ENCODE data around the gene RPS6KA1. TPM values are rescaled to one million over a fixed set of nuclear protein-coding genes. Genes with fewer than 3 reads are reported as not detected.

The RPS6KA1 gene
- total and polyA plus RNA-seq, 8 donors, result 19.9 to 104 (median 26.0) TPM

GRCh38 chr1:26530895-26531598, 1.5 kb downstream of the RPS6KA1 start:
- DNase-seq, result peak in 3 of 4 donors; percentile 77 to 91 (median 87)

DNA sequence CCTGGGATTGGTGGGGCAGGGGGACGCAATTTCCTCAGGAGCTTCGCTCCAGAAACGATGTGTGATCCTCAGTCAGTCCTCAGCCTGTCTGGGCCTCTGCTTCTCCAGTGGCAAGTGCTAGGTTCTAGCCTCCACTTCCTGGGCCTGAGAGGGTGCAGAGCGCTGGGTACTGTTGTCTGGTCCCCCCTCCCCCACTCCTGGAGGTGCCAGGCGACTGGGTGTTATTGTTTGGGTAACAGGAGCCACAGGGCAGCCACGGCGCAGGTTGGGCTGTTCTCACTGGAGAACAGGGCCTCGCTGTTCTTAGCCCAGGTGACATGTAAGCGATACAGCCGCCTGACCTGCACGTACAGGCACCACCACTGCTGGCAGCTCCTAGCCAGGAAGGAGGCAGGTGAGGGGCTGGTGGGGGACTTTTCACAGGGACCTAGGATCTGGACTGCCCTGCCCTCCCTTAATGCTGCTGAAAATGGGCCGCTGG, 2.1 kb downstream of the RPS6KA1 start:
- Histone ChIP-seq H3K27ac (peak overlapping the region; percentile 81 to 85), H3K4me3 (peak overlapping the region in 1 of 2 donors; percentile 66), H3K36me3 (peaks cover 0 to 4% of the 10 kb centered on the region in 2 donors), H3K4me1 (peaks cover 12 to 60% of the 10 kb centered on the region in 2 donors), H3K9me3 (no peaks in the 10 kb centered on the region), H3K27me3 (no peaks in the 10 kb centered on the region)
- TF ChIP-seq, protein P1, sequence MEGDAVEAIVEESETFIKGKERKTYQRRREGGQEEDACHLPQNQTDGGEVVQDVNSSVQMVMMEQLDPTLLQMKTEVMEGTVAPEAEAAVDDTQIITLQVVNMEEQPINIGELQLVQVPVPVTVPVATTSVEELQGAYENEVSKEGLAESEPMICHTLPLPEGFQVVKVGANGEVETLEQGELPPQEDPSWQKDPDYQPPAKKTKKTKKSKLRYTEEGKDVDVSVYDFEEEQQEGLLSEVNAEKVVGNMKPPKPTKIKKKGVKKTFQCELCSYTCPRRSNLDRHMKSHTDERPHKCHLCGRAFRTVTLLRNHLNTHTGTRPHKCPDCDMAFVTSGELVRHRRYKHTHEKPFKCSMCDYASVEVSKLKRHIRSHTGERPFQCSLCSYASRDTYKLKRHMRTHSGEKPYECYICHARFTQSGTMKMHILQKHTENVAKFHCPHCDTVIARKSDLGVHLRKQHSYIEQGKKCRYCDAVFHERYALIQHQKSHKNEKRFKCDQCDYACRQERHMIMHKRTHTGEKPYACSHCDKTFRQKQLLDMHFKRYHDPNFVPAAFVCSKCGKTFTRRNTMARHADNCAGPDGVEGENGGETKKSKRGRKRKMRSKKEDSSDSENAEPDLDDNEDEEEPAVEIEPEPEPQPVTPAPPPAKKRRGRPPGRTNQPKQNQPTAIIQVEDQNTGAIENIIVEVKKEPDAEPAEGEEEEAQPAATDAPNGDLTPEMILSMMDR (IDR thresholded peaks at IDR 0.05), result no peak
- intact Hi-C loops (cut with DNase I), result no loop called here
- ATAC-seq (peak; percentile 54), DNase-seq (peak in 3 of 4 donors; percentile 29 to 81 (median 71))

More at GRCh38 chr1:26530895-26531598, 1.5 kb downstream of the RPS6KA1 start:
- Histone ChIP-seq H3K9me3 (no peaks in the 10 kb centered on the region), H3K27me3 (no peaks in the 10 kb centered on the region), H3K36me3 (no peaks in the 10 kb centered on the region), H3K27ac (peak overlapping the region; percentile 81 to 85), H3K4me3 (peak overlapping the region; percentile 57 to 66), H3K4me1 (peaks cover 12 to 60% of the 10 kb centered on the region in 2 donors)
- intact Hi-C loops (cut with DNase I), result no loop called here
- TF ChIP-seq, protein P1 (IDR thresholded peaks at IDR 0.05), result peak; percentile 17 to 28
- ATAC-seq, result peak; percentile 86

DNA sequence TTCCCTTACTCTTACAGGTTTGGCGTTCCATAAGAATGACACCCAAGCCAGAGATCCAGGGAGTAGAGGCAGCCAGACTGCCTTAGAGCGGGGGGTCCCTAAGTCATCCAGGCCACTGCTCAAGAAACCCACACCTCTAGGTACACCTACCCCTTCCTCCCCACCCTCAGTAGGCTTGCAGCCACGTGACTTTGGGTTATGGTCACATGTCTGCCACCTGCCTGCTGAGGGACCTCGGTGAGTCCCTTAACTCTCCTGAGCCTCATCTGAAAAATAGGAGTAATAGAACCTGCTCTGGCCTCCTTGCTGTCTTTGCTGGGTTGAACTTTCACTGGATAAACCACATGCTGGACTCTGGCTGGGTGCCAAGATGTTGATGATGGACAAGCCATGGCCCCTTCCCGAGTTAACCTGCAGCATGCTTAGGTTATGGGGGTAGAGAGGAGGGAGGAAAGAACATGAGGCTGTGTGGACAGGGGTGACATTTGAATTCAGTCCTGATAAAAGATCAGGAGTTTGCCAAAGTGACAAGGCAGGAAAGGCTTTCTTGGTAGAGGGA, 4.5 kb downstream of the RPS6KA1 start:
- TF ChIP-seq, protein P1 (IDR thresholded peaks at IDR 0.05), result no peak
- DNase-seq, result no peak
- intact Hi-C loops (cut with DNase I), result no loop called here
- no peak for ATAC-seq
- no peaks in the 10 kb centered on the region for H3K27me3 ChIP-seq
- H3K36me3 ChIP-seq, result peaks cover 0 to 12% of the 10 kb centered on the region in 2 donors
- peaks cover 12 to 72% of the 10 kb centered on the region in 2 donors for H3K4me1 ChIP-seq
- H3K4me3 ChIP-seq, result no peak overlapping the region
- H3K27ac ChIP-seq, result no peak overlapping the region
- no peaks in the 10 kb centered on the region for H3K9me3 ChIP-seq

- DNase-seq (no peak), ATAC-seq (no peak)
- no peak overlapping the region for H3K27ac ChIP-seq
- peaks cover 0 to 12% of the 10 kb centered on the region in 2 donors for H3K36me3 ChIP-seq
- intact Hi-C loops (cut with DNase I), result no loop called here
- no peaks in the 10 kb centered on the region for H3K27me3 ChIP-seq
- TF ChIP-seq, protein P1 (IDR thresholded peaks at IDR 0.05), result no peak
- H3K9me3 ChIP-seq, result no peaks in the 10 kb centered on the region
- H3K4me3 ChIP-seq, result no peak overlapping the region
- peaks cover 12 to 79% of the 10 kb centered on the region in 2 donors for H3K4me1 ChIP-seq
Observed at GRCh38 chr1:26535201-26535600, 5.6 kb downstream of the RPS6KA1 start.

GRCh38 chr1:26536081-26536480, 6.5 kb downstream of the RPS6KA1 start:
- DNase-seq (no peak), ATAC-seq (no peak)
- H3K36me3 ChIP-seq, result peaks cover 0 to 12% of the 10 kb centered on the region in 2 donors
- intact Hi-C loops (cut with DNase I), result no loop called here
- TF ChIP-seq, protein P1 (IDR thresholded peaks at IDR 0.05), result no peak
- peaks cover 5 to 79% of the 10 kb centered on the region in 2 donors for H3K4me1 ChIP-seq
- no peaks in the 10 kb centered on the region for H3K9me3 ChIP-seq
- H3K27me3 ChIP-seq, result no peaks in the 10 kb centered on the region
- H3K4me3 ChIP-seq, result no peak overlapping the region
- no peak overlapping the region for H3K27ac ChIP-seq

All from left lung (tissue), 10 donors.